ENCODE data around the gene TEX19.
"Not testable (repeated sequence)": the region's sequence is repeated elsewhere in the genome, so short reads cannot be mapped to it uniquely, and the experiment has no call there.

The TEX19 gene

GRCh38 chr17:82351254-82351712 lies 7.8 kb upstream of the TEX19 start:
- DNase-seq (ENCODE audit: low spot score in 2 of 2) = no peak
- Histone ChIP-seq H3K9me3 (no peaks in the 10 kb centered on the region), H3K36me3 (replicated peaks) (no peaks in the 10 kb centered on the region), H3K4me3 (no peak overlapping the region), H3K4me1 (no peaks in the 10 kb centered on the region), H3K27me3 (ENCODE audit: low read depth) (no peaks in the 10 kb centered on the region)
- in situ Hi-C loops (cut with MboI; ENCODE audit: low sequenced_read_pairs) = loop anchor here (5.0 kb wide), 1 partner anchor 61 kb away; no protein-coding TSS in a partner anchor

DNA sequence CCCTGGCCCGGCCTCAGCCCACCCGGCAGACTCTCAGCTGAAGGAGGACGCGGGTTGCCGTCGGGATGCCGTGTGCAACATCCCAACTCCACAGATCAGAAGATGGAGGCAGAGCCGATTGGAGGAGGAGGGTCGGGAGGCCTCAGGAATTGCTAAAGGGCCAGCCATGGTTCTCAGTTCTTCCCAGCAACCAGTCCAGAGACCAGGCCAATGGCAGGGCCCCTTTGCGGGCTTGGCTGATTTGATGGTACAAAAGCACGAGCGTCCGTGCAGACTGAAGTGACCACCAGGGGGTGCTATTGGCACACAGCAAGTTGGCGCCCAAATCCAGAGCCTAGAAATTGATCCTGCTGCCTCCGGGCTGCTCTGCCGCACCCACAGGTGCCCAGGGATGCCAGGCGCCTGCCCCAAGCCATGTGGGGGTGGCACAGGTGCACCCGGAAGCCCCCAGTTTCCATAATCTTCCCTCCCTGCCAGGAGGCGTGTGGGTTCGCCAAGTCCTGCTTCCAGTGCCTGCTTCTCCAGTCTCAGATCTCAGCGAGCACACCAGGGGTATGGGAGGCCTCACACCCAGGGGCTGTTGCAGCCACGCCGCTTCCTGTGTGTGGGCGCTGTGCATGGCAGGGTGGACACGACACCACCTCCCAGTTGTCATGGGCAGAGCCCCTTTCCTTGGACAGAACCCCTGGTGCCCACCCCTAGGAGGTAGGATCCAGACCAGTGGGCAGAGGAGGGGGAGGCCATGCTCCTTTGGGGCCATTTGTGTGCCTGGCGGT lies 7.1 kb upstream of the TEX19 start:
- in situ Hi-C loops (cut with MboI; ENCODE audit: low sequenced_read_pairs) = loop anchor here (5.0 kb wide), 1 partner anchor 60 kb away; no protein-coding TSS in a partner anchor
- no peaks in the 10 kb centered on the region for H3K27me3 ChIP-seq (ENCODE audit: low read depth)
- no peaks in the 10 kb centered on the region for H3K36me3 ChIP-seq (replicated peaks)
- no peaks in the 10 kb centered on the region for H3K4me1 ChIP-seq
- H3K9me3 ChIP-seq = no peaks in the 10 kb centered on the region
- H3K4me3 ChIP-seq = no peak overlapping the region
- peak; percentile 75 to 91 for DNase-seq (ENCODE audit: low spot score in 2 of 2)

DNA sequence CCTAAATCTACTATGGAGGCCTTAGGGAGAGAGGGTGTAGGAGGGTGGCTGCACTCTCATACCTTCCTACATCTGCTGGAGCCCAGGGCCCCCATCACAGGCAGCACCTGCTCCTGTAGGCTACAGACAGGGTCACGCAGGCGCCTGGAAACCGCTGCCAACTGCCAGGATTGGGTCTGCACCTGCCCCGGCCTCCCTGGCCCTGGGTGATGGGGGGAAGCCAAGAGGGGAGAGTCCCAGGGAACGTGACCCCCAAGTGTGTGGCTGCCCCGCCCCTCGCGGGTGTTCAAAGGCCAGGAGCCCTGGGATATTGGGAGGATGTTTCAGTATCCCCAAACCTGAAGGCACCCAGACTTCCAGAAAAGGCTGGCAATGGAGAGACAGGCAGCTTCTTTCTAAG lies 5.6 kb upstream of the TEX19 start:
- no peak for DNase-seq (ENCODE audit: low spot score in 2 of 2)
- no peaks in the 10 kb centered on the region for H3K9me3 ChIP-seq
- H3K36me3 ChIP-seq (replicated peaks) = no peaks in the 10 kb centered on the region
- peaks cover under 1% of the 10 kb centered on the region for H3K4me1 ChIP-seq
- no peaks in the 10 kb centered on the region for H3K27me3 ChIP-seq (ENCODE audit: low read depth)
- in situ Hi-C loops (cut with MboI; ENCODE audit: low sequenced_read_pairs) = loop anchor here (5.0 kb wide), 1 partner anchor 59 kb away; no protein-coding TSS in a partner anchor
- H3K4me3 ChIP-seq = no peak overlapping the region

DNA sequence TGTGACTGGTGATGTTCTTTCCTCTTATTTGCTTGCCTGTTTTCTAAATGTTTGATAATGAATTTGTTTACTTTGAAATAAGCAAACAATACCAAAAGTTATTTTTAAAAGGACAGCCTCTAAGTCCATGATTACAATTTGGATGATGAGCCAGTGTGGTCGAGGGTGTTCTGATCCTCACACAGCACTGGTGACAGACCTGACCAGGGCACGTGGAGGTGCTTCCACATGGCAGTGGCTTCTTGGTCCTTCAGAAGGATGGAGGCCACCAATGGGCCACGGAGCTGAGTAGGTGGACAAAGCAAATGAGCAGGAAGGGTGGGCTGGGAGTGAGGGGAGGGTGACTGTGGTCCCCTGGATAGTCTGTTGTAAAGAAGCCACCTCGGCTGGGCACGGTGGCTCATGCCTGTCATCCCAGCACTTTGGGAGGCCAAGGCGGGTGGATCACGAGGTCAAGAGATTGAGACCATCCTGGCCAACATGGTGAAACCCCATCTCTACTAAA lies 4.2 kb upstream of the TEX19 start:
- Histone ChIP-seq H3K36me3 (replicated peaks) (no peaks in the 10 kb centered on the region), H3K27me3 (ENCODE audit: low read depth) (no peaks in the 10 kb centered on the region), H3K9me3 (no peaks in the 10 kb centered on the region), H3K4me3 (no peak overlapping the region), H3K4me1 (peaks cover 7% of the 10 kb centered on the region)
- DNase-seq (ENCODE audit: low spot score in 2 of 2) = no peak
- in situ Hi-C loops (cut with MboI; ENCODE audit: low sequenced_read_pairs) = loop anchor here (5.0 kb wide), 1 partner anchor 57 kb away; no protein-coding TSS in a partner anchor

GRCh38 chr17:82355770-82356427 lies 3.1 kb upstream of the TEX19 start:
- in situ Hi-C loops (cut with MboI; ENCODE audit: low sequenced_read_pairs) = no loop called here
- no peaks in the 10 kb centered on the region for H3K36me3 ChIP-seq (replicated peaks)
- H3K4me3 ChIP-seq = no peak overlapping the region

DNA sequence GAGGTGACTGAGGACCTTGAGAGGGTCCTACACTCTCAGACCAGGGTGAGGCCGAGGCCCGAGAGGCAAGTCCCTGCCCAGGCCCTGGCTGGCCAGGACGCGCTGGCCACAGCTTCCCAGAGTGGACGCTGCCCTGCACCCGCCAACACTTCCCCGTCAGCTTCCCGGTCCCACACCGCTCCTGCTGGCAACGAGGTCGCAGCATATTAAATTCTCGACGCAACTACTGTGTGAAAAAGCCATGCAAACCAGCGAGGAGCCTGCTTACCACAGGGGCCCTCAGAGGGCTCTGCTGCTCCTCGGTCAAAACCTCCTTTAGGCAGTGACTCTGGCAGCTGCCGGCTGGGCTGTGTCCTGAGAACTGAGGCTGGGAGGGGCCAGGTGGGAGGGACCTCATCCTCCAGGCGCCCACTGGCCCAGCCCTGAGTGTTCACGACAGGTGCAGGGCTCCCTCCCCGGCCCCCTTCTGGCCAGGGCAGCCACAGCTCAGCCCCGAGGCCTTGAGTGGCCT lies 2.1 kb upstream of the TEX19 start:
- in situ Hi-C loops (cut with MboI; ENCODE audit: low sequenced_read_pairs) = no loop called here
- no peak for DNase-seq (ENCODE audit: low spot score in 2 of 2)

More at GRCh38 chr17:82355770-82356427, 3.1 kb upstream of the TEX19 start:
- Histone ChIP-seq H3K27me3 (ENCODE audit: low read depth) (no peaks in the 10 kb centered on the region), H3K4me1 (peaks cover 7% of the 10 kb centered on the region), H3K9me3 (no peaks in the 10 kb centered on the region)
- DNase-seq (ENCODE audit: low spot score in 2 of 2) = no peak

DNA sequence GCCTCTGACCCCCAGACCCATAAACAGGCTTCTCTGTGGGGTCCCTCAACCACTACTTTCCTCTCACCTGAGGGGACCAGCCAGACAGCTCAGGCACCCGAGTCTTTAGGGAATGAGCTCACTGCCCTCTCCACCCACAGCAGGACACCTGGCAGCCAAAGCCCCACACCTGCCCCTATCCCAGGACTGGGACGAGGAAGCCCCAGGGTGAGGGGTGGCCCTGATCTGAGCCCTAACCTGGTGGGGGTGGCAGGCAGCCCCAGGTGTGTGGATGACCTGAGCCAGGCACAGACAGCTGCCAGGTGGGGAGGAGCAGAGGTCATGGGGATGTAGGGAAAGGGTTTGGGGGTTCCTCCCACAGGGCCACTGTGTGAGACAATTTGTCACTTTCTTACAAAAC lies 1.7 kb upstream of the TEX19 start:
- in situ Hi-C loops (cut with MboI; ENCODE audit: low sequenced_read_pairs) = no loop called here
- Histone ChIP-seq H3K27me3 (ENCODE audit: low read depth) (no peaks in the 10 kb centered on the region), H3K4me1 (peaks cover 7% of the 10 kb centered on the region), H3K36me3 (replicated peaks) (no peaks in the 10 kb centered on the region), H3K4me3 (no peak overlapping the region), H3K9me3 (no peaks in the 10 kb centered on the region)
- DNase-seq (ENCODE audit: low spot score in 2 of 2) = no peak

More for the DNA sequence above, 2.1 kb upstream of the TEX19 start:
- Histone ChIP-seq H3K9me3 (no peaks in the 10 kb centered on the region), H3K4me3 (no peak overlapping the region), H3K36me3 (replicated peaks) (no peaks in the 10 kb centered on the region), H3K27me3 (ENCODE audit: low read depth) (no peaks in the 10 kb centered on the region), H3K4me1 (peaks cover 7% of the 10 kb centered on the region)

GRCh38 chr17:82359451-82360074 lies 516 bp downstream of the TEX19 start:
- H3K4me3 ChIP-seq; DNase-seq (ENCODE audit: low spot score in 2 of 2); H3K27me3 ChIP-seq (ENCODE audit: low read depth); H3K36me3 ChIP-seq (replicated peaks); H3K9me3 ChIP-seq; in situ Hi-C loops (cut with MboI; ENCODE audit: low sequenced_read_pairs); H3K4me1 ChIP-seq: not testable (repeated sequence)

GRCh38 chr17:82361885-82362633 lies 3.0 kb downstream of the TEX19 start:
- no peak overlapping the region for H3K4me3 ChIP-seq
- in situ Hi-C loops (cut with MboI; ENCODE audit: low sequenced_read_pairs) = no loop called here
- H3K9me3 ChIP-seq = no peaks in the 10 kb centered on the region
- H3K4me1 ChIP-seq = peaks cover 7% of the 10 kb centered on the region
- H3K36me3 ChIP-seq (replicated peaks) = no peaks in the 10 kb centered on the region
- DNase-seq (ENCODE audit: low spot score in 2 of 2) = no peak
- no peaks in the 10 kb centered on the region for H3K27me3 ChIP-seq (ENCODE audit: low read depth)

DNA sequence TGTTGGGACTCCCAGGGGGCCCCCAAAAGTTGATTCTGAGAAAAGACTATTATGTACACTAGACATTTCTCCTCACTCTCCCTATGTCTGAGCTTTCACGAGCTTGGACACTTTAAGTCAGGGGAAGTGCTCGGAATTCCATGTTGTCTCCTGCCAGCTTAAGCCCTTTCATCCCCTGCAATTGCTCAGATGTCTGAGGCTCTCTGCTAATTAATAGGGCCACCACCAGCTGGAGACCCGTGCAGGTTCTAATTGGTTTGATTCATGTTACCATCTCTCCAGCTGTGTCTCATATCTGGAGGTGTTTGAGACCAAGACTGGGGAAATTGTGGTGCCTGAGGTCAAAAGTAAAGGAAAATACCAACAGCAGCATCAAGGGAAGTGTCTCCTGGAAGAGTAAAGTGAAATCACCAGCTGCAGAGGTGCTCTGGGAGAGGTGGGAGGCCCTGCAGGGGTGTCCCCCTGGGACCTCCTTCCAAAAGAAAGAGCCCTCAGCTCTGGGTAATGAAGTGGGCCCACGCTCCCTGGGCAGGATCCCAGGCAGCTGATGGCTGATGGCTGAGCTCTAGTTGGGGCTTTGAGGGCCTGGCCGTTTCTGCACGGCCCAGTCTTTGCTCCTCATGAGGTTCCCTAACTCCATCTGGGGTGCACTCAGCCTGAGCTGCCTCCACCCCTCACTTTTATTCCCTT lies 6.7 kb downstream of the TEX19 start:
- H3K9me3 ChIP-seq = no peaks in the 10 kb centered on the region
- in situ Hi-C loops (cut with MboI; ENCODE audit: low sequenced_read_pairs) = no loop called here
- no peaks in the 10 kb centered on the region for H3K36me3 ChIP-seq (replicated peaks)
- no peak for DNase-seq (ENCODE audit: low spot score in 2 of 2)
- no peak overlapping the region for H3K4me3 ChIP-seq
- no peaks in the 10 kb centered on the region for H3K27me3 ChIP-seq (ENCODE audit: low read depth)
- H3K4me1 ChIP-seq = no peaks in the 10 kb centered on the region; the same call in 1 of the 2 replicates

DNA sequence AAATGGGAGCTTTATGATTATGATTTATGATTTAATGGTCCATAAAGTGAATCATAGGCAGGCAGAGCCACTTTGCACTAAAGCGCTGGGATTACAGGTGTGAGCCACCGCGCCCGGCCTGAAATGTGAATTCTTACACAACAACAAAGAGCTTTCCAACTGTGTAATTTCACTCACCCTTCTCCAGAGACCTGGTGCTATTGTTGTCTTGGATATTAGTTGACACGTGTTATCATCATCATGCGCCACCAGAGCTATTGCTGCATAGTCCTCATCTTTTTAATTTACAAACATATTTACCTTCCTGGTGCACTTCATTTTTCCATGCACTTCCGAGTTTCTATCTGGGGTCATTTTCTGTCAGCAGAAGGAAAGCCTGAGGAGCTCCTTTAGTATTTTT lies 7.7 kb downstream of the TEX19 start:
- DNase-seq (ENCODE audit: low spot score in 2 of 2) = no peak
- Histone ChIP-seq H3K27me3 (ENCODE audit: low read depth) (no peaks in the 10 kb centered on the region), H3K4me3 (no peak overlapping the region), H3K4me1 (no peaks in the 10 kb centered on the region; the same call in 1 of the 2 replicates), H3K9me3 (no peaks in the 10 kb centered on the region), H3K36me3 (replicated peaks) (no peaks in the 10 kb centered on the region)
- in situ Hi-C loops (cut with MboI; ENCODE audit: low sequenced_read_pairs) = no loop called here

DNA sequence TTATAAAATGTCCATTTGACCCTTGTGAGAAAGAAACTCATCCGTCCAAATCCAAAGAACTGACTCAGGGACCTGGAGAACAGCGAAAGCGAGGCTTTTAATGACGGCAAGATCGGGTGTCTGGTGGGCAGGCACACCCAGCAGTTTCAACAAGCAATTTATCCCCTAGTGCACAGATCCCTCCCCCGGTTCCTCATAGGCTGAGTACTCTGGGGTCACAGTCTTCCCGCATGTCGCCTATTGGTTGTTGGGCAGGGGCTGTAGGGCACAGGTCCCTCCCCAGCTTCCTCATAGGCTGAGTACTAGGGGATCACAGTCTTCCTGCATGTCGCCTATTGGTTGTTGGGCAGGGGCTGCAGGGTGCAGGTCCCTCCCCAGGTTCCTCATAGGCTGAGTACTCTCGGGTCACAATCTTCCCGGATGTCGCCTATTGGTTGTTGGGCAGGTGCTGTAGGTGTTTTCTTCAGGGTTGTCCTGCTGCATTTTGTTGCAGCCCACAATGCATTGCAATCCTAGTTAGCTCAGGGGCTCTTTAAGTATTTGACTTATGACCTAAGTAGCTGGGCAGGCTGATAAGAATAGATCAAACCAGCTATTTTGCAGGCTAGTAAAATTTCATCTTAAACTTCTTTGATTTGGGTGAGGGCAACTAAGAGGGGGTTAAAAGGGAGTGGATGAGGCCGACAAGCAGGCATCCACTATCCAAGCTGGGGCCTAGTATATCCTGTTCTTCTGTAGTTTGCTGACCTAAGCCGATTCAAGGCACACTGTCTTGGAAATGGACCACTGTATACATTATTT lies 8.9 kb downstream of the TEX19 start:
- Histone ChIP-seq H3K4me1 (no peaks in the 10 kb centered on the region; the same call in 1 of the 2 replicates), H3K36me3 (replicated peaks) (no peaks in the 10 kb centered on the region), H3K9me3 (no peaks in the 10 kb centered on the region), H3K27me3 (ENCODE audit: low read depth) (no peaks in the 10 kb centered on the region), H3K4me3 (no peak overlapping the region)
- in situ Hi-C loops (cut with MboI; ENCODE audit: low sequenced_read_pairs) = no loop called here
- peak; percentile 18 to 69 for DNase-seq (ENCODE audit: low spot score in 2 of 2)

All from HAP-1 (cell line).